Activated CD4-positive, alpha-beta memory T cell treated with anti-CD3 and anti-CD28 coated beads, Interleukin-2, amount 10 ng/mL, durations not matched to agents 7 days and 5 days (primary cell): ENCODE results near the gene METRNL. TPM values are rescaled to one million over a fixed set of nuclear protein-coding genes. Genes with fewer than 3 reads are reported as not detected.
"Not testable (repeated sequence)": the region's sequence is repeated elsewhere in the genome, so short reads cannot be mapped to it uniquely, and the experiment has no call there.

Source experiments
- CTCF ChIA-PET: fragments of 350-600 bp; sonication (Branson Sonifier 250); formaldehyde crosslinking; loops from one replicate; lab custom pipeline; 2021; ENCODE audit warnings: antibody characterized with exemption, inconsistent platforms; lab: Charles Lee
- POLR2A ChIA-PET: fragments of 350-600 bp; sonication (Branson Sonifier 250); formaldehyde crosslinking; loops from one replicate; lab custom pipeline; 2021; ENCODE audit warnings: antibody characterized with exemption; lab: Charles Lee
- DNase-seq: peaks from one replicate; pipeline ENCODE4 v3.0.0-alpha.2; 2020
- H3K27ac Mint-ChIP-seq: one replicate; pipeline ENCODE4 v1.8.0; 2021; ENCODE audit warnings: mild to moderate bottlenecking, mixed read lengths
- H3K27me3 Mint-ChIP-seq: one replicate; pipeline ENCODE4 v1.8.0; 2021; ENCODE audit warnings: mixed read lengths
- H3K36me3 Mint-ChIP-seq: one replicate; pipeline ENCODE4 v1.8.0; 2021; ENCODE audit warnings: low read depth, mixed read lengths
- H3K4me1 Mint-ChIP-seq: one replicate; pipeline ENCODE4 v1.8.0; 2021; ENCODE audit warnings: mixed read lengths
- H3K4me3 Mint-ChIP-seq: one replicate; pipeline ENCODE4 v1.8.0; 2021; ENCODE audit warnings: mild to moderate bottlenecking, mixed read lengths
- H3K9me3 Mint-ChIP-seq: one replicate; pipeline ENCODE4 v1.8.0; 2021; ENCODE audit warnings: mixed read lengths
- total RNA-seq, 2 experiments: library from RNA; stranded (reverse); gene quantifications; one replicate each; pipeline ENCODE4 v1.2.3, GENCODE V29; 2021

The METRNL gene
- total RNA-seq, 2 experiments from 2014 or later = 27.3 to 28.1 TPM

DNA sequence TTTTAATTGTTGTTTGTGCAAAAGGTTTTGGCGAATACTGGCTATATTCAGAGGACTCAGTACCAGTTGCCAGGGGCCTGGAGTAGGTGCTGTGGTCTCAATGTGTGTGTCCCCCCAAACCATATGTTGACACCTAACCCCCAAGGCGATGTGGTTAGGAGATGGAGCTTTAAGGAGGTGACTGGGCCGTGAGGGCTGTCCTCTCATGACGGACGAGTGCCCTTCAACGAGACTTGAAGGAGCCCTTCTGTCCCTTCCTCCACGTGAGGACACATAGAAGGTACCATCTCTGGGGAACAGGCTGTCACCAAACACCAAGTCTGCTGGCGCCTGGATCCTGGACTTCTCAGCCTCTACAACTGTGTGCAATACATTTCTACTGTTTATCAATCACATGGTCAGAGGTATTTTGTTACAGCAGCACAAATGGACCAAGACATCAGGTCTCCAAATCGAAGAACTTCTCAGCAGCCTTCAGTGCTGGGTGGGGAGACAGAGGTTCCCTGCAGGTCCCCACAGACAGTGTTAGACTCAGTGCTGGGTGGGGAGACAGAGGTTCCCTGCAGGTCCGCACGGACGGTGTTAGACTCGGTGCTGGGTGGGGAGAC, 24.8 kb upstream of the METRNL start:
- POLR2A ChIA-PET = interaction anchor here (0.6 to 1.4 kb wide), 3 partner anchors 9 to 76 kb away, joined by 3 to 4 read pairs (median 3); no protein-coding TSS in a partner anchor
- H3K27ac Mint-ChIP-seq = peak overlapping the region; percentile 91
- CTCF ChIA-PET = no interaction called here
- no peak for DNase-seq
- no peaks in the 10 kb centered on the region for H3K36me3 Mint-ChIP-seq
- H3K27me3 Mint-ChIP-seq = no peaks in the 10 kb centered on the region
- H3K4me3 Mint-ChIP-seq = no peak overlapping the region
- H3K4me1 Mint-ChIP-seq = peaks cover 35% of the 10 kb centered on the region
- no peaks in the 10 kb centered on the region for H3K9me3 Mint-ChIP-seq

DNA sequence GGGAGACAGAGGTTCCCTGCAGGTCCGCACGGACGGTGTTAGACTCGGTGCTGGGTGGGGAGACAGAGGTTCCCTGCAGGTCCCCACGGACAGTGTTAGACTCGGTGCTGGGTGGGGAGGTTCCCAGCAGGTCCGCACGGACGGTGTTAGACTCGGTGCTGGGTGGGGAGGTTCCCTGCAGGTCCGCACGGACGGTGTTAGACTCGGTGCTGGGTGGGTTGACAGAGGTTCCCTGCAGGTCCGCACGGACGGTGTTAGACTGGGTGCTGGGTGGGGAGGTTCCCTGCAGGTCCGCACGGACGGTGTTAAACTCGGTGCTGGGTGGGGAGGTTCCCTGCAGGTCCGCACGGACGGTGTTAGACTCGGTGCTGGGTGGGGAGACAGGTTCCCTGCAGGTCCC, 24.2 kb upstream of the METRNL start:
- H3K27me3 Mint-ChIP-seq, H3K27ac Mint-ChIP-seq, H3K36me3 Mint-ChIP-seq, H3K9me3 Mint-ChIP-seq, H3K4me3 Mint-ChIP-seq, CTCF ChIA-PET, DNase-seq: not testable (repeated sequence)
- H3K4me1 Mint-ChIP-seq = peaks cover 31% of the 10 kb centered on the region
- POLR2A ChIA-PET = interaction anchor here (1.4 kb wide), 1 partner anchor 9 kb away, joined by 4 read pairs; no protein-coding TSS in a partner anchor

DNA sequence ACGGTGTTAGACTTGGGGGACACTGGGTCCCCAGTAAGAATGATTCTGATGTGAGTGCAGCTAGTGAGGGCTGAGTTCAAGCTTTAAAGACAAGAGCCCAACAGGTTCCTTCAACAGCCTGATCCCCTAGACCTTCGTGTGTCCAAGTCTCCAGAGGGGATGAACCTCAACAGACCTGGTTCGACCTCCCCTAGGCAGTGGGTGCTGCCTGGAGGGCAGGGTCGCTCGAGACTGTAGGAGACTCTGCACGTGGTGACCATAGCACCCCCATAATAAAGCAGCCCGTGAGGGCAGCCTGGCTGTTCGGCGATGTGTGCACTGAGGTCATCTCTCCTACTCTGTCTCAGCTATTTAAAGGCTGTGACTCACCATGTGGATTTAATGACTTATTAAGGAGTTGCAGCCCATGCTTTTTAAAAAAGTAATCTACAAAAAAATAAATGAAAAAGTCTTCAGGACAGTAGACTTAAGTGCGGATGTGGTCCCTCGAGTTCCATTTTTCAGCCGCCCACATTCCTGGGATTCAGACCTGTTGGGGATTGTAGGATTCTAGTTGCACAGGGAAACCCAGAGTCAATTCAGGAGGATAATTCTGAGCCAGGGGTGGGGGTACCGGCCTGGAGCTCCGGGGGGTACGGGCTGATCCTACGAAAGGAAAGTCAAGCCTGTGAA, 23.4 kb upstream of the METRNL start:
- H3K27ac Mint-ChIP-seq = no peak overlapping the region
- CTCF ChIA-PET = no interaction called here

DNA sequence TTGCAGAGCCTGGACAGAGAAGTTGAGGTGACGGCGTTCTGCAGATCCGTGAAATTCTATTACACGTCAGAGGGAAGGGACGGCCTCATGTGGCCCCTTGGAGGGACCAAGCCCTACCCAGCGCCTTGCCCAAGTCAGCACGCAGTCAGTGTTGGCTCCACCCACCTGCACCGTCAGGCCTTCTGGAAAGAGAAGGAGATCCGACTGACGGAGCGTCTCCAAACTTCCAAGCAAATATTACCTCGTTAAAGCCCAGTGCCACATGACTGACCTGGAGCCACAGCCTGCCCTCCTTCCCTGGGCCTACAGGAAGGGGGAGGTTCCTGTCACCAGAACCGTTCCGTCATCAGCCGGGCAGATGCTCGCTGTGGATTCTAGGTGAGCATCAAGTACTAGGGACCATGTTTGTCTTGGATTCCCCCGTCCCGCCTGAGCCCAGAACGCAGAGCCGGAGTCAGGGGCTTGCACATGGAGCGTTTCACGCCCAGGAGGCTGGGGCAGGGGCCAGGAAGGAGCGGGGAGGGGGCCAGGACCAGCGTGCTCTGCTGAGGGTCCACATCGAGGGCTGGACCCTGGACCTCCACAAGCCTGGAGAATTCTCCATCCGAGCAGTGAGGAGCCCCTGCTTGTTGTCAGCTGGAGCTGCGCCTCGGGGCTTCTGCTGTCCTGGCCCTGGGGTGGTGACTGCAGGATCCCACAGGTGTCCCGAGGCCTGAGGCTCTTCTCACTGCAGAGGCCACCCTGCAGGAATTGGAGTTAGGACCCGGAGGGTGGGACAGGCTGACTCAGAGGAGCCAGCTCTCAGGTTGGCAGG, 22.6 kb upstream of the METRNL start:
- Mint-ChIP-seq H3K36me3 (no peaks in the 10 kb centered on the region), H3K27ac (no peak overlapping the region)
- DNase-seq = no peak

More for the DNA sequence above, 23.4 kb upstream of the METRNL start:
- Mint-ChIP-seq H3K4me3 (no peak overlapping the region), H3K27me3 (peaks cover 2% of the 10 kb centered on the region), H3K9me3 (no peaks in the 10 kb centered on the region), H3K36me3 (no peaks in the 10 kb centered on the region), H3K4me1 (peaks cover 24% of the 10 kb centered on the region)
- POLR2A ChIA-PET = no interaction called here
- DNase-seq = peak; percentile 16

DNA sequence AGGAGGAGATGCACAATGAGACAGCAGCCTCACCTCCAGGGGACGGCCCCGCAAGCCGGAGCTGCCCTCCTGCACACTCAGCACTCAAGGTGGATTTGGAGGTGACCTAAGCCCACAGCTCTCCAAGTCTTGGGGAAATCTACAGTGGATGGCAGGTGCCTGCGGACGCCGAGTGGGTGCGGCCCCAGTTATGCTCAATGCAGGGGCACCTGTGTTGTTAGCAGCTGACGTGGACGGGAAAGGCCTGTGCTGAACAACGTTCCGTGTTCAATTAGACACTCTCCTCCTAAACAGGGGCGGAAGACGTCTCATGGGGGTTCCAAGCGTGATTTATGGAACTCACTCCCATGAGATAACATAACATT, 22.0 kb upstream of the METRNL start:
- H3K4me1 Mint-ChIP-seq = peaks cover 19% of the 10 kb centered on the region
- peak; percentile 8 for DNase-seq
- ChIA-PET CTCF (no interaction called here), POLR2A (no interaction called here)
- no peak overlapping the region for H3K27ac Mint-ChIP-seq
- no peak overlapping the region for H3K4me3 Mint-ChIP-seq
- peaks cover 4% of the 10 kb centered on the region for H3K27me3 Mint-ChIP-seq
- H3K36me3 Mint-ChIP-seq = no peaks in the 10 kb centered on the region
- no peaks in the 10 kb centered on the region for H3K9me3 Mint-ChIP-seq

More for the DNA sequence above, 22.6 kb upstream of the METRNL start:
- POLR2A ChIA-PET = no interaction called here
- peaks cover 4% of the 10 kb centered on the region for H3K27me3 Mint-ChIP-seq
- no peak overlapping the region for H3K4me3 Mint-ChIP-seq
- H3K9me3 Mint-ChIP-seq = no peaks in the 10 kb centered on the region
- CTCF ChIA-PET = no interaction called here
- peaks cover 22% of the 10 kb centered on the region for H3K4me1 Mint-ChIP-seq

DNA sequence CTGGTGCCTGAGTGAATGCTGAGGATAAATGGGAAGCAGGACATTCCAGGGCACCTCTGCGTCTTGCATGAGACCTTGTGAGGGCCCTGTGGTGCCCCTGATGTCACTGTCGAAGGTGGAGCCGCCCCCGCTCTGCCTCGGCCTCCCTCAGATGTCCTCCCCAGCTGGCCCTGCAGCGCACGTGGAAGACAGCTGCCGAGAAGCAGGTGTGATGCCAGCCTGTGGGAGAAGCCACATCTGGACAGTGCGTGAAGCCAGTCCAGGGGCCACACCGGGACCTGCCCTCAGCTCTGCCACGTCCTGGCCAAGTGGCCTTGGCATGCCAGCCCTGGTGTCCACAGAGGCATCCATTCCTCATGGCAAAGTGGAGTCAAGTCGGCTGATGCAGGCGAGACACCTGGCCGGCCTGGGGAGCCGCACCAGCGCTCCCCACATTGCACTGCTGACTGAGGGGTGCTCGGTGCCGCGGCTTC, 21.6 kb upstream of the METRNL start:
- no peaks in the 10 kb centered on the region for H3K9me3 Mint-ChIP-seq
- POLR2A ChIA-PET = interaction anchor here (1.5 kb wide), 1 partner anchor 10 kb away, joined by 4 read pairs; no protein-coding TSS in a partner anchor
- H3K4me3 Mint-ChIP-seq = no peak overlapping the region
- H3K4me1 Mint-ChIP-seq = peaks cover 19% of the 10 kb centered on the region
- H3K36me3 Mint-ChIP-seq = no peaks in the 10 kb centered on the region
- H3K27me3 Mint-ChIP-seq = peaks cover 4% of the 10 kb centered on the region
- DNase-seq = peak; percentile 13
- H3K27ac Mint-ChIP-seq = no peak overlapping the region
- CTCF ChIA-PET = no interaction called here

DNA sequence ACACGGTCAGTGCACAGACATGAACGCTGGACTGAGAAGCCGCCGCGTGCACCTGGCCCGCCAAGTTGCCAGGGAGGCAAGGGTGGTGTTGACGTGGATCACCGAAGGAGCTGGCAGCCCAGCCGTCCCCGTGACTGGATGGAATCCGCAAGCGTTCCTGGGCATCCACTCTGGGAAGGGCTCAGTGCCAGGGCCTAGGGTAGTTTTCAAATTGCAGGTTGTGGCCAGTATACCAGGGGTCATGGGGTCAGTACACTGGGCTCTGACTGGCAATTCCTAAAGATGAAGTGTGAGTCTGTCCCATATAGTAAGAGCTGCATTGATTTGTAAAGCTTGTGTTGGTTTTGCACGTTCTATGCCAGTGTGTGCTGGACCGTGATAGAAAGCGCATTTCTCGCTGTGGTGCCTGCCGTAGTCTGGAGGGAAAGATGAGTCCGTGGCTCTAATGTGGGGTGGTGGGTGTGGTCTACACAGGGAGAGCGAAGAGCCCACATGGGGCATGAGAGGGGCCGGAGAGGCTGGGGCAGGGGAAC, 21.1 kb upstream of the METRNL start:
- peaks cover 4% of the 10 kb centered on the region for H3K27me3 Mint-ChIP-seq
- H3K4me1 Mint-ChIP-seq = peaks cover 14% of the 10 kb centered on the region
- no peak overlapping the region for H3K4me3 Mint-ChIP-seq
- POLR2A ChIA-PET = interaction anchor here (1.5 kb wide), 1 partner anchor 9 kb away, joined by 4 read pairs; no protein-coding TSS in a partner anchor
- CTCF ChIA-PET = no interaction called here
- no peaks in the 10 kb centered on the region for H3K9me3 Mint-ChIP-seq
- no peak overlapping the region for H3K27ac Mint-ChIP-seq
- H3K36me3 Mint-ChIP-seq = no peaks in the 10 kb centered on the region
- DNase-seq = peak; percentile 7

DNA sequence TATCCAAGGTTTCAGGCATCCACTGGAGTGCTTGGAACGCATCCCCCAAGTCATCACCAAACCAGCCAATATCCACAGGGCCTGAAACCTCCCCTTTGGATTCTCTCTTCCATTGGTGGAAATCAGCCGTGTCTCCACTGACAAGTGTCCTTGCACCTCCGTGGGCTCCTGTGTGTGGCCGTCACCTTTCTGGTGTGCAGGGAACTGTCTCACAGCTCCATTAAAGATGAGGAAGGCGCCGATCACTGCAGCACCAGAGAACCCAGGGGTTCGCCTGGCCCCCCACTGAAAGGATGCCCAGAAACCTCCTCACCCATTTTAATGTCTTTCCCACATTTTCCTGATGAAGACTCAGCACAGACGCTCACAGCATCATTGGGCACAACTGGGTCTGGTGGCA, 17.8 kb upstream of the METRNL start:
- DNase-seq = peak; percentile 2
- Mint-ChIP-seq H3K4me3 (no peak overlapping the region), H3K9me3 (no peaks in the 10 kb centered on the region), H3K4me1 (no peaks in the 10 kb centered on the region), H3K27me3 (peaks cover 5% of the 10 kb centered on the region), H3K27ac (no peak overlapping the region), H3K36me3 (no peaks in the 10 kb centered on the region)
- POLR2A ChIA-PET = interaction anchor here (1.1 kb wide), 1 partner anchor 10 kb away, joined by 3 read pairs; no protein-coding TSS in a partner anchor
- CTCF ChIA-PET = no interaction called here

DNA sequence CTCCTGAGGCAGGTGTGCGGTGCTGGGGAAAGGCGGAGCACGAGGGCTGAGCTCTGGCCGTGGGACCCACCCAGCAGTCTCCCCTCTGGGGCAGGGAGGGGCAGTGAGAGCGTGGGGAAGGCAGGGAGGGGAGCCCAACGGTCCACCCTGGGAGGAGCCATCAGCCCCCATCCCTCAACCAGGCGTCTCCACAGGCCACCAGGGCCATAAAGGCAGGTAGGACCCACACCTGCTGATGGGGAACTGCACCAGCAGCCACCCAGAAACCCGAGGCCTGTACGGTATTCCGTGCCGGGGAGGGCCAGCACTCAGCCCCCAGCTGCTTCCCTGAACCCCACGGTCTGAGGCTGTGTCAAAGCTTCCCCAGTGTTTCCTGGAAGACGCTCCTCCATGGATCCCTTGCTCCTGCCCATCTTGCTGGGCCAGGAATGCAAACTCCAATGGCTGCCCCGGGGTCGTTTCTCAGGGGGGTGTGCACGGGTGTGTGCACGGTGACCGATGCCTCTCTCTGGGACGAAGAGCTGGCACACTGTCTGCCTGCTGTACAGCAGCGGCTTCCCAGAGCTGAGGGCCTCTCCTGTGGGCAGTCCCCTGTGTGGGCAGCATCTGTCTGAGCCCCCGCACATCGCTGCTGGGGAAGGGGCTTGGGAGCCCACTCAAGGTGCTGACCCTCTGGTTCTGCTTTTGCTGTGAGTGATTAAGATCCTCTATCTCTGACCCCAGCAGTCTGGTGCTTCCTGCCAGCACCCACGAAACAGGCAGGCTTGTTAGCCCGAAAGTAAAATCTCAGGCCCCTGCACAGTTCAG, 17.2 kb upstream of the METRNL start:
- no peaks in the 10 kb centered on the region for H3K4me1 Mint-ChIP-seq
- ChIA-PET CTCF (no interaction called here), POLR2A (interaction anchor here (1.1 kb wide), 1 partner anchor 11 kb away, joined by 3 read pairs; no protein-coding TSS in a partner anchor)
- peak; percentile 14 for DNase-seq
- no peaks in the 10 kb centered on the region for H3K36me3 Mint-ChIP-seq
- H3K27ac Mint-ChIP-seq = no peak overlapping the region
- H3K27me3 Mint-ChIP-seq = peaks cover 5% of the 10 kb centered on the region
- H3K4me3 Mint-ChIP-seq = no peak overlapping the region
- H3K9me3 Mint-ChIP-seq = no peaks in the 10 kb centered on the region

DNA sequence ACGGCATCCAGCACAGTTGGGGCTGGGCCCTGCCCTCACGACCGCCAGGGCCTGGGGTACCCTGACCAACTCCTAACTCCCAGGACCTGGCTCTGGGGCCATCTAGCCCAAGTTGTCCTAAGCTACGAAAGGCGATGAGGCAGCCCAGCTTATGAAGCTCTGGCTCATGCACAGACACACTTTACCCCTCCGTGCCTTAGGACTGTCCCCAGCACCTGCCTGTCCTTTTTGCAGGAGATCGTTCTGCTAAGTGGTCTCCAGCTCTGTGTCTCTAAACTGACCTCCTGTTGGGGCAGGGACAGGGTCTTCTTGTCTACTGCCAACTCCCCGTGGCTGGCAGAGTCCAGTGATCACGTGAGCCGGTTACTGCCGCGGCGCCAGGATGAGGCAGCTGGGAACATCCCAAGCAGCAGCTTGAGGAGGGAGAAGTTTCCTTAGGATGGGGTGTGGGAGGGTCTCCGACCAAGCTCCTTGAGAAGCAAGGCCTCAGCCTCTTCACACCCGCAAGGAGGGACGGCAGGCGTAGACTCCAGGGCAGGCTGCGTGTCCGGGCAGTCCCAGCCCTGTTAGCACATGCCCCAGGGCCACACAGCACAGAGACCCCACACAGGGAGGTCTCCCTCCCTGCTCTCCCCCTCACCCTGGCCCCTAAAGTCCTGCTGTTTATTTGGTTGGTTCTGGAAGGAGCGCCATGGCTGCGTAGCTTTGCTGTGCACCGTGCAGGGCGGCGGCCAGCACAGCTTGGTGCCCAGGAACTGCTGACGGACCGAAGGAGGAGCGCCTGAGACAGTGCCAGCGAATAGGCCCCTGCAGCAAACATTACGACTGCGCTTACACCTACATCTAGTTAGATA, 16.4 kb upstream of the METRNL start:
- Mint-ChIP-seq H3K4me3 (no peak overlapping the region), H3K27ac (no peak overlapping the region), H3K27me3 (peaks cover 5% of the 10 kb centered on the region), H3K9me3 (no peaks in the 10 kb centered on the region), H3K4me1 (peaks cover 3% of the 10 kb centered on the region), H3K36me3 (no peaks in the 10 kb centered on the region)
- peak; percentile 13 for DNase-seq
- ChIA-PET CTCF (no interaction called here), POLR2A (interaction anchor here (1.2 kb wide), 1 partner anchor 9 kb away, joined by 4 read pairs; no protein-coding TSS in a partner anchor)

DNA sequence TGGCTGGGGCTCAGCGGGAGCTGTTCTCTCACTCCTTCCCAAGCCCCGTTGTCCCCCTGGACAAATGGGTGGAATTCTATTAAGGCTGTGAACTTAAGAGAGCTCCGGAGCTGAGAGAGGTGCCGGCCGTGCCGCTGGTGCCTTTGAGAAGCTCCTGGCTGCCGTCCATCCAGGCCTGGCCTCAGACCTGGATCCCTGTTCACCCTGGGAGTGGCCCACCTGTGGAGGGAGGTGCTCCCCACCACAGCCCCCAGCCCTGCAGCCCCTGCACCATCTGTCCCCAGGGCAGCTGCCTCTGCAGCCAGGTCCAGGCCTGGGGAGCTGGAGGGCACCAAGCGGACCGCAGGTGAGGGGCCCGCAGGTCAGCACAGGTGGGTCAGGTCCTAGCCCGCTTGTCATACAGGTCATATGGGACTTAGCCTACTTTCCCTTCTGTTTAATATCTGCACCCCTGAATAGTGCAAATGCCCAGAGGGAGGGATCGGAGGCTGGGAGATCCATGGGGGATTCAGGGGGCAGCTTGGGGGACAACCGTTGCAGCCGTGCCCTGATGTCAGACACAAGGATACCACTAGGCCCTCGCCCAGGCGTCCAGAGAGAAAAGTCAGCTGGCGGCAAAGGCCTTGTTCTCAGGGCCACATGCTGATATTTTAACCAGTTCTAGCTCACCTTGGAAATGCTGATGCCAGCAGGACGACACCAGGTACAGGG, 15.2 kb upstream of the METRNL start:
- ChIA-PET POLR2A (interaction anchor here (1.2 to 1.4 kb wide), 2 partner anchors 10 to 13 kb away, joined by 3 to 4 read pairs; no protein-coding TSS in a partner anchor), CTCF (no interaction called here)
- no peaks in the 10 kb centered on the region for H3K36me3 Mint-ChIP-seq
- peaks cover 5% of the 10 kb centered on the region for H3K27me3 Mint-ChIP-seq
- peak; percentile 11 for DNase-seq
- no peak overlapping the region for H3K27ac Mint-ChIP-seq
- H3K4me3 Mint-ChIP-seq = no peak overlapping the region
- H3K4me1 Mint-ChIP-seq = peaks cover 8% of the 10 kb centered on the region
- H3K9me3 Mint-ChIP-seq = no peaks in the 10 kb centered on the region
